Skeletal muscle tissue (tissue), 4 donors: ENCODE measurements around the gene TMEM171. TPM values are rescaled to one million over a fixed set of nuclear protein-coding genes. Genes with fewer than 3 reads are reported as not detected.
A peak's percentile ranks its signal among the peaks of the same experiment; 100 is the strongest.

Experiments
- H3K27ac ChIP-seq: one replicate; pipeline ENCODE4 v1.7.0; 2013; ENCODE audit warnings: mild to moderate bottlenecking, low read depth, low read length, inconsistent platforms
- H3K27me3 ChIP-seq, 3 donors: one replicate each; pipeline ENCODE4 v1.7.0; 2013; ENCODE audit warnings: low read length in 3 of 3; ENCODE audit not compliant: control insufficient read depth in 3 of 3, insufficient read depth in 3 of 3
- H3K36me3 ChIP-seq, 3 donors: one replicate each; pipeline ENCODE4 v1.7.0; 2013; ENCODE audit warnings: low read length in 3 of 3; ENCODE audit not compliant: control insufficient read depth in 3 of 3, insufficient read depth in 3 of 3
- H3K4me1 ChIP-seq, 3 donors: one replicate each; pipeline ENCODE4 v1.7.0; 2013; ENCODE audit warnings: low read length in 3 of 3, mild to moderate bottlenecking in 3 of 3; ENCODE audit not compliant: control insufficient read depth in 3 of 3, insufficient read depth in 3 of 3
- H3K4me3 ChIP-seq, 3 donors: one replicate each; pipeline ENCODE4 v1.7.0; 2013; ENCODE audit warnings: low read length in 3 of 3
- H3K9ac ChIP-seq, 3 donors: one replicate each; pipeline ENCODE4 v1.7.0; 2013; ENCODE audit warnings: low read length in 3 of 3, mild to moderate bottlenecking in 3 of 3, moderate library complexity in 2 of 3, low read depth in 1 of 3
- H3K9me3 ChIP-seq, 3 donors: one replicate each; pipeline ENCODE4 v1.7.0; 2013; ENCODE audit warnings: low read length in 3 of 3; ENCODE audit not compliant: control insufficient read depth in 3 of 3
- total RNA-seq: library from RNA; depleted of rRNA; stranded (reverse); fragments of >200 nt; gene quantifications from one replicate; pipeline ENCODE4 v1.2.3, GENCODE V29; 2014
- donor health status: Osteomylitis.

Gene TMEM171, protein sequence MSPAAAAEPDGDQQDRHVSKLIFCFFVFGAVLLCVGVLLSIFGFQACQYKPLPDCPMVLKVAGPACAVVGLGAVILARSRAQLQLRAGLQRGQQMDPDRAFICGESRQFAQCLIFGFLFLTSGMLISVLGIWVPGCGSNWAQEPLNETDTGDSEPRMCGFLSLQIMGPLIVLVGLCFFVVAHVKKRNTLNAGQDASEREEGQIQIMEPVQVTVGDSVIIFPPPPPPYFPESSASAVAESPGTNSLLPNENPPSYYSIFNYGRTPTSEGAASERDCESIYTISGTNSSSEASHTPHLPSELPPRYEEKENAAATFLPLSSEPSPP
- total RNA-seq, result not detected

DNA sequence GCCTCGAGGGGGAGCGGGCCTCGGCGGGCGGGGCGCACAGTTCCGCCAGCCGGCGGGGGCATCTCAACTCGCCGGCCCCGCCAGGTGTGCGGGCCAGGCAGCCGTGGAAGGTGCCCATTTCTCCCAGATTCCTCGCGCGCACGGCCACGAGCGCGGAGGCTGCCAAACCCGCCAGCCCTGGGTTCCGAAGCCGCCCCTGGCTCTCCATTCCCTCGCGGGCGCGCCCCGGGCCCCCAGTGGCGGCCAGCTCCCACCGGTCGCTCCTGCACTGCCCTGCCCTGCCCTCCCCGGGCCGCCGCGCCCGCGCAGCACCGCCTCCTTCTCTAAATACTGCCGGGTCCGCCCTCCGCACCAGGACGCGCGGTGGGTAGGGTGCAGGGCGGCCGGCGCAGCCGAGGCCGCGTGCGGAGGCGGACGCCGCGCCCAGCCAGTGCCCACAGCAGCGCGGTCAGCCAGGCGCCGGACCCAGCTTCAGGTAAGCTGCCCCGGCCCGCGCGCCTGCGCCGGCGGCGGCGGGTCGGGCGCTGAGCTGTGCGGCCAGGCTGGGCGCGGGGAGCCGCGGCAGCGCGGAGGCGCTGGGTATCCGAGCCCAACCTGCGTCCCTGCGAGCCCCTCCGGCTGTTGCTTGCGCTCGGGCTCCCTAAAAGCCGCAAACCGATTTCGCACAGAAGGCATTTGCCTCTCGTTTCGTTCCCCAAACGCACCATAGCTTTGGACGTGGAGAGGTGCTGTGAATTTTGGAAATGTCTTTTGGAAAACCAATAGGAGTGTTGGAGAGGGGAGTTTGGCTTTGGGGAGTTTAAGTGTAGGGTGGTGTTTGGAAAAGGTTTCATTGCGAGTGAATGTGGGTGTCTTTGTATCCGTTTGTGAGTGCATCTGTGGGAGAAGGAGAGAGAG, at the start of gene TMEM171:
TMEM171 (plus strand) TSS at position 354 of the 897 bp plus-strand sequence. CDS start 2,799 bp downstream, outside the sequence.
- H3K36me3 ChIP-seq, result peaks cover 0 to 2% (median 0%) of the 10 kb centered on the region in 3 donors
- H3K27me3 ChIP-seq, result peaks cover 0 to 2% (median 0%) of the 10 kb centered on the region in 3 donors
- H3K4me3 ChIP-seq, result peak within 1 kb of the TSS; percentile 72 to 78 (median 73)
- H3K9me3 ChIP-seq, result peaks cover 0 to 3% (median 0%) of the 10 kb centered on the region in 3 donors
- H3K4me1 ChIP-seq, result peaks cover 3 to 15% (median 14%) of the 10 kb centered on the region in 3 donors
- peak within 1 kb of the TSS; percentile 73 for H3K27ac ChIP-seq
- peak within 1 kb of the TSS; percentile 55 to 90 (median 63) for H3K9ac ChIP-seq

GRCh38 chr5:73081093-73081492, 39.3 kb upstream of the TMEM171 start:
- Histone ChIP-seq H3K9me3 (no peaks in the 10 kb centered on the region), H3K4me1 (no peaks in the 10 kb centered on the region), H3K36me3 (peaks cover 4 to 38% (median 32%) of the 10 kb centered on the region in 3 donors), H3K4me3 (no peak overlapping the region), H3K9ac (no peak overlapping the region), H3K27ac (no peak overlapping the region), H3K27me3 (no peaks in the 10 kb centered on the region)

DNA sequence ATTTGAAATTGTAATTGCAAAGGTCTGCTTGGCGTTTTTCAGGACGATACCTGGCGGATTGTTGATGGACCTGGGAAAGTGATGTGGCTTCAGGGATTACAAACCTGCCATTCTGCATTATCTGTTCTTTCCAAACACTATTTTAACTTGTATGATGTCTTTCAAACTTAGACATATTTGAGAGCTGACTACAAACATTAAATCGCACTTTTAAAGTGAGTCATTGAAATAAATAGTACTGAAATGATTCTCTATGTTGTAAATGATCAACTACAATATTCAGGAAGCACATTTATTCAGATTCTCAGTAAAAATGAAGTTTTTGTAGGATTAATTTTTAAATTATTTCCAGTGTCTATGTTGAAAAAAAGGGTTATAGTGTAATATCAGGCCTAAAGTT, 32.3 kb upstream of the TMEM171 start:
- H3K4me3 ChIP-seq, result no peak overlapping the region
- H3K27ac ChIP-seq, result no peak overlapping the region
- H3K9ac ChIP-seq, result no peak overlapping the region
- peaks cover 4 to 28% (median 23%) of the 10 kb centered on the region in 3 donors for H3K36me3 ChIP-seq
- no peaks in the 10 kb centered on the region for H3K9me3 ChIP-seq
- no peaks in the 10 kb centered on the region for H3K4me1 ChIP-seq
- no peaks in the 10 kb centered on the region for H3K27me3 ChIP-seq

- Histone ChIP-seq H3K9ac (no peak overlapping the region), H3K36me3 (peaks cover 0 to 7% (median 5%) of the 10 kb centered on the region in 3 donors), H3K27ac (no peak overlapping the region), H3K4me1 (no peaks in the 10 kb centered on the region), H3K9me3 (peaks cover 3 to 12% (median 5%) of the 10 kb centered on the region in 3 donors), H3K4me3 (no peak overlapping the region), H3K27me3 (no peaks in the 10 kb centered on the region)
Measured at GRCh38 chr5:73093943-73094342, 26.4 kb upstream of the TMEM171 start.

GRCh38 chr5:73094415-73094814, 26.0 kb upstream of the TMEM171 start:
- Histone ChIP-seq H3K27me3 (no peaks in the 10 kb centered on the region), H3K9me3 (peaks cover 3 to 12% (median 5%) of the 10 kb centered on the region in 3 donors), H3K27ac (no peak overlapping the region)

DNA sequence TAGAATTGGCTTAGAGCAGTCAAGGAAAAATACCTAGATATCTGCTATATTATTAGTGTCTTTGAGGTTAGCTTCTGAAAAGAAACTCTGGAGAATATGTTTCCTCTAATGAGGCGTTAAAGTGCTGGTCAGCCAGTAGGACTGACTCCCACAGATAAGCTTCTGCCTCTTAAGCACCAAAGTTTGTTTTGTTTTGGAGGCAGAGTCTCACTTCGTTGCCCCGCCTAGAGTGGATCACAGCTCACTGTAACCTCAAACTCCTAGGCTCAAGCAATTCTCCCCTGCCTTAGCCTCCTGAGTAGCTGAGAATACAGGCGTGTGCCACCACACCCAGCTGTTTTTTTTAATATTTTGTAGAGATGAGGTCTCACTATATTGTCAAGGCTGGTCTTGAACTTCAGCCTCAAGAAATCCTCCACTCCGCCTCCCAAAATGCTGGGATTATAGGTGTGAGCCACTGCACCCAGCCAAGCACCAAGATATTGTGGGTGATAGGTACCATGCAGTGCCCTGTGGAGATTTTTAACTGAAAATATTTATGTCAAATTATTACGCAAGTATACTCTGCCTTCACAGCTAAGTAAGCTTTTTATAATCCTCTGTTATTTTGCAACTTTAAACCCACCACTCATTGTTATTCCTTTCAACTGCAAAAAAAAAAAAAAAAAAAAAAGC, 24.7 kb upstream of the TMEM171 start:
- Histone ChIP-seq H3K9me3 (peaks cover 3 to 12% (median 5%) of the 10 kb centered on the region in 3 donors), H3K4me1 (no peaks in the 10 kb centered on the region), H3K27me3 (no peaks in the 10 kb centered on the region), H3K27ac (no peak overlapping the region), H3K9ac (no peak overlapping the region), H3K4me3 (no peak overlapping the region), H3K36me3 (peaks cover 0 to 6% (median 5%) of the 10 kb centered on the region in 3 donors)

More at GRCh38 chr5:73094415-73094814, 26.0 kb upstream of the TMEM171 start:
- Histone ChIP-seq H3K36me3 (peaks cover 0 to 7% (median 5%) of the 10 kb centered on the region in 3 donors), H3K4me3 (no peak overlapping the region), H3K4me1 (no peaks in the 10 kb centered on the region), H3K9ac (no peak overlapping the region)

DNA sequence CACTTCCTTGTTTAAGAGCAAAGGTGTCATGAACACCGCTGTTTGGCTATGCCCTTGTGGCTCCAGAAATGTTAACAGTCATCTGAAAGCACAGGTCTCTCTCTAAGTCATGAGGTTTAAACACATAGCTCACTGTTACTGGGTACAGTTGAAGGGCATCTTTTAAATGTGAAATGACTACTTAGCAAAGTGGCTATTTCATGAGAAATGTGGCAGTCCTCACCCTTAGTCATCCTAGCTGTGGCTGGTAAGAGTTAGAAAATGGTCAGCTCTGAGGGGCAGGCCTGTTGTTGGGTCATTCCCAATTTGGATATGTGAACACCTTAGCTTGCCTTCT, 24.2 kb upstream of the TMEM171 start:
- H3K4me3 ChIP-seq, result no peak overlapping the region
- H3K4me1 ChIP-seq, result no peaks in the 10 kb centered on the region
- peaks cover 3 to 12% (median 5%) of the 10 kb centered on the region in 3 donors for H3K9me3 ChIP-seq
- no peak overlapping the region for H3K9ac ChIP-seq
- peaks cover 0 to 5% (median 1%) of the 10 kb centered on the region in 3 donors for H3K36me3 ChIP-seq
- H3K27ac ChIP-seq, result no peak overlapping the region
- H3K27me3 ChIP-seq, result no peaks in the 10 kb centered on the region

DNA sequence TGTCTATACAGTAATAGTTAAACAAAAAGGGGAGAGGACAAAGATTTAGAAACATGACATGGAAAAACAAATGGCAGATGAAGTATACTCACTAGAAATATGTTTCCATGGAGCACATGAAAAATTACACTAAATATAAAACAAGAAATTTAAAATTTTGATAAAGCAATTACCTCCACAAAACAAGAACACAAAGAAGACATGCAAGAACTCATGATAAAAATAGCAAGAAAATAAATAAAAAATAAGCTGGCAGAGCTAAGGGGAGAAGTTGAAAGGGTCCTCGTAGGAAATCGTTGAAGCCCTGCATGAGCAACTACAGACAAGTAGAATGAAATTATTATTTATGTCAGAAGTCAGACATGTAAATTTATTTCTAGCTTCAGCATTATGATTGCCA, 22.6 kb upstream of the TMEM171 start:
- no peaks in the 10 kb centered on the region for H3K27me3 ChIP-seq
- H3K36me3 ChIP-seq, result no peaks in the 10 kb centered on the region
- no peak overlapping the region for H3K4me3 ChIP-seq
- no peaks in the 10 kb centered on the region for H3K4me1 ChIP-seq
- peaks cover 3 to 12% (median 5%) of the 10 kb centered on the region in 3 donors for H3K9me3 ChIP-seq
- H3K9ac ChIP-seq, result no peak overlapping the region
- no peak overlapping the region for H3K27ac ChIP-seq

DNA sequence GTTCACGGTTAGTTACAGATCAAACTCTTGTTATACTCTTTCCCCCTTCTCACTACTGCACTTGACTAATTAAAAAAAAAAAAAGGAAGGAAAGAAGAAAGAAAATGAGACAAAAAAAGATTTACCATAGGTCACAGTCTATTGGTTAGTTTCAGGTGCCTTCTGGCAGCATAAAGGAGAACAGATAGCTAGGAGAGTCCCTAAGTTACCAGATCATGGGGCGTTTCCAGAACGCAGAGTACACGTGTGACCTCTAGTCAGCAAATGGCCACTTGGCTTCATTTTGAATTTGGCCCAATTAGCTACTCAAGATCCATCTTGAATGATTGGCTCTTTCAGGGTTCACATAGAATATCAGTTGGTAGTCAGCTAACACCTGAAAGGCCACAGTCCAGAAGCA, 20.3 kb upstream of the TMEM171 start:
- H3K27me3 ChIP-seq, result no peaks in the 10 kb centered on the region
- H3K9ac ChIP-seq, result no peak overlapping the region
- no peak overlapping the region for H3K4me3 ChIP-seq
- H3K36me3 ChIP-seq, result no peaks in the 10 kb centered on the region
- H3K27ac ChIP-seq, result no peak overlapping the region
- peaks cover 3 to 12% (median 5%) of the 10 kb centered on the region in 3 donors for H3K9me3 ChIP-seq
- H3K4me1 ChIP-seq, result no peaks in the 10 kb centered on the region
